Fibroblast of lung (primary cell): Measurements from ENCODE around the gene EID2B. TPM values are rescaled to one million over a fixed set of nuclear protein-coding genes. Genes with fewer than 3 reads are reported as not detected.

Source experiments
- DNase-seq, 2 donors: peaks; one replicate each; pipeline versions ENCODE4 v3.0.0 to v3.0.0-alpha.2; 2010; ENCODE audit warnings: low read depth in 2 of 2
- H2AFZ ChIP-seq: 2 replicates; pipeline ENCODE4 v1.5.1; 2012; ENCODE audit warnings: low read length, control low read depth, inconsistent platforms
- H3K27ac ChIP-seq: 2 replicates; pipeline ENCODE4 v1.5.1; 2011; ENCODE audit warnings: low read length, control low read depth; ENCODE audit not compliant: insufficient read depth
- H3K27me3 ChIP-seq: 2 replicates; pipeline ENCODE4 v1.5.1; 2011; ENCODE audit warnings: mild to moderate bottlenecking, low read length; ENCODE audit not compliant: control insufficient read depth, insufficient read depth
- H3K36me3 ChIP-seq: 2 replicates; pipeline ENCODE4 v1.5.1; 2011; ENCODE audit warnings: low read length; ENCODE audit not compliant: control insufficient read depth, insufficient read depth
- H3K4me1 ChIP-seq: 2 replicates; pipeline ENCODE4 v1.5.1; 2011; ENCODE audit warnings: low read length; ENCODE audit not compliant: control insufficient read depth, insufficient read depth; ENCODE audit errors: extremely low read depth
- H3K4me2 ChIP-seq: 2 replicates; pipeline ENCODE4 v1.5.1; 2011; ENCODE audit warnings: low read length, control low read depth; ENCODE audit not compliant: insufficient read depth; ENCODE audit errors: extremely low read depth
- H3K4me3 ChIP-seq, 4 experiments: fragments of 200-600 bp in 1 of 4; sonication (generic) in 1 of 4; replicated peaks in 1 of 4; 2 replicates each; pipeline ENCODE4 v1.5.1; 2011 to 2016; ENCODE audit warnings: low read length in 4 of 4, low read depth in 3 of 4, mild to moderate bottlenecking in 3 of 4, control low read depth in 2 of 4, inconsistent platforms in 1 of 4, mixed read lengths in 1 of 4; ENCODE audit not compliant: insufficient read depth in 1 of 4; ENCODE audit errors: control extremely low read depth in 1 of 4
- H3K79me2 ChIP-seq: 2 replicates; pipeline ENCODE4 v1.5.1; 2012; ENCODE audit warnings: mild to moderate bottlenecking, low read length, inconsistent platforms; ENCODE audit not compliant: control insufficient read depth, insufficient read depth
- H3K9ac ChIP-seq: 2 replicates; pipeline ENCODE4 v1.5.1; 2011; ENCODE audit warnings: mild to moderate bottlenecking, low read length, control low read depth; ENCODE audit not compliant: insufficient read depth
- H3K9me3 ChIP-seq: 2 replicates; pipeline ENCODE4 v1.5.1; 2012; ENCODE audit warnings: low read depth, low read length; ENCODE audit not compliant: control insufficient read depth, insufficient read depth
- H4K20me1 ChIP-seq: 2 replicates; pipeline ENCODE4 v1.5.1; 2011; ENCODE audit warnings: low read length; ENCODE audit not compliant: control insufficient read depth, insufficient read depth; ENCODE audit errors: extremely low read depth
- CTCF ChIP-seq, 2 donors: IDR thresholded peaks in 1 of 2; conservative IDR thresholded peaks in 1 of 2; 1 replicate in 1 of 2; 2 replicates in 1 of 2; pipeline ENCODE4 v1.5.1; 2011 to 2012; ENCODE audit warnings: low read length in 2 of 2, control low read depth in 1 of 2, inconsistent platforms in 1 of 2, low read depth in 1 of 2, mild to moderate bottlenecking in 1 of 2
- EZH2 ChIP-seq: IDR thresholded peaks from 2 replicates; pipeline ENCODE4 v1.5.1; 2012; ENCODE audit warnings: low read length, control low read depth, mild to moderate bottlenecking; ENCODE audit errors: missing control alignments
- polyA plus RNA-seq, 2 donors: library from polyadenylated mRNA; depleted of rRNA in 1 of 2; stranded (reverse) in 1 of 2; unstranded in 1 of 2; fragments of >200 nt; gene quantifications; 2 replicates each; pipeline ENCODE4 v1.2.1, GENCODE V29; 2011 to 2012; ENCODE audit warnings: missing spikeins in 1 of 2
- total RNA-seq: library from RNA; depleted of rRNA; stranded (reverse); fragments of >200 nt; gene quantifications from 2 replicates; pipeline ENCODE4 v1.2.1, GENCODE V29; 2014

Gene EID2B
- total and polyA plus RNA-seq, 2 donors (not counting 1 experiment from before 2014, with no cell fraction given): 3.4 to 4.1 TPM

GRCh38 chr19:39517432-39517831 lies 15.2 kb downstream of the EID2B start:
- H3K9ac ChIP-seq: no peak overlapping the region
- H2AFZ ChIP-seq: no peak overlapping the region
- H3K4me1 ChIP-seq: no peaks in the 10 kb centered on the region
- H3K9me3 ChIP-seq: no peaks in the 10 kb centered on the region
- TF ChIP-seq EZH2 (no peak), CTCF (conservative IDR thresholded peaks at IDR 0.05 in 1 of 2, IDR thresholded peaks at IDR 0.05 in 1 of 2; ENCODE audit: low read depth in 1 of 2, low read length in 2 of 2) (no peak)
- H3K27ac ChIP-seq: no peak overlapping the region
- H3K36me3 ChIP-seq: no peaks in the 10 kb centered on the region
- H3K27me3 ChIP-seq: peaks cover 39% of the 10 kb centered on the region
- no peak overlapping the region for H3K4me2 ChIP-seq
- no peaks in the 10 kb centered on the region for H3K79me2 ChIP-seq
- DNase-seq: no peak
- H3K4me3 ChIP-seq: no peak overlapping the region
- H4K20me1 ChIP-seq: no peaks in the 10 kb centered on the region

DNA sequence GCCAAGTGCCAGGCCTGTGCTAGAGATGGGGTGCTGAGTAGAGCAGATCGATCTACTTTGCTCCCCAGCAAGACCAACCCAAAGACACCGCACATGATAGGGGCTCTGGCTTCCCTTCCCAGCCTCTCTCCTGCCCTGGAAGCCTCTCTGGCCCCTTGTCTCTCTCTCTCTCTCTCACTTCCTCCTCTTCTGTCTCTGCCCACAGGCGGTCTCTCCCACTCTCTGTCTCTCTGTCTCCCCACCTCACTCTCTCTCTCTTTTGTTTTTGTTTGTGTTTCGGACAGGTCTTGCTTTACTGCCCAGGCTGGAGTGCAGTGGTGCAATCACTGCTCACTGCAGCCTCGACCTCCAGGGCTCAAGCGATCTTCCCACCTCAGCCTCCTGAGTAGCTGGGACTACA lies 16.4 kb downstream of the EID2B start:
- Histone ChIP-seq H3K9me3 (no peaks in the 10 kb centered on the region), H3K9ac (no peak overlapping the region), H3K27me3 (peaks cover 44% of the 10 kb centered on the region), H3K4me2 (no peak overlapping the region), H3K4me3 (no peak overlapping the region), H3K27ac (no peak overlapping the region), H4K20me1 (no peaks in the 10 kb centered on the region), H3K4me1 (no peaks in the 10 kb centered on the region), H2AFZ (no peak overlapping the region), H3K36me3 (no peaks in the 10 kb centered on the region), H3K79me2 (no peaks in the 10 kb centered on the region)
- DNase-seq: no peak
- TF ChIP-seq CTCF (conservative IDR thresholded peaks at IDR 0.05 in 1 of 2, IDR thresholded peaks at IDR 0.05 in 1 of 2; ENCODE audit: low read depth in 1 of 2, low read length in 2 of 2): no peak
- no peak for TF ChIP-seq EZH2

DNA sequence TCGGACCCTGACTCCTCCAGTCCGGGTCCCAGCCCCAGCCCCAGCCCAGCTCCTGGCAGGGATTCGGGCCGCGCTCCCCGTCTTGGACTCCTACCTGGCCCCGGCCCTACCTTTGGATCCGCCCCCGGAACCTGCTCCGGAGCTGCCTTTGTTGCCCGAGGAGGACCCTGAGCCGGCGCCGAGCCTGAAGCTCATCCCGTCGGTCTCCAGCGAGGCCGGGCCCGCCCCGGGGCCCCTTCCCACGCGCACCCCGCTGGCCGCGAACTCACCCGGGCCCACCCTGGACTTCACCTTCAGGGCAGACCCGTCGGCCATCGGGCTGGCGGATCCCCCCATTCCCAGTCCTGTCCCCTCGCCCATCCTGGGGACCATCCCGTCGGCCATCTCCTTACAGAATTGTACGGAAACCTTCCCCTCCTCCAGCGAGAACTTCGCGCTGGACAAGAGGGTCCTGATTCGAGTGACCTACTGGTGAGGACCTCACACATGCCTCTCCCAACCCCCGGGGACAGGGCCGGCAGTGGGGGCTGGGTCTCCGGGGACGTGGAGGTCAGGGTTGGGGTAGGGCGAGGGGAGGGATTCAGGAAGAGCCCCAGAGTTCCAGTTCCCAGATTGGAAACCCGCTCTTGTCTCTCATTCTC lies 17.0 kb downstream of the EID2B start:
- Histone ChIP-seq H3K27me3 (peaks cover 44% of the 10 kb centered on the region), H3K4me2 (no peak overlapping the region)

More for the DNA sequence above, 17.0 kb downstream of the EID2B start:
- H3K9me3 ChIP-seq: no peaks in the 10 kb centered on the region
- H2AFZ ChIP-seq: no peak overlapping the region
- H3K36me3 ChIP-seq: no peaks in the 10 kb centered on the region
- H3K27ac ChIP-seq: no peak overlapping the region
- no peaks in the 10 kb centered on the region for H3K4me1 ChIP-seq
- peak overlapping the region in 1 of 4 experiments; percentile 30 for H3K4me3 ChIP-seq
- no peaks in the 10 kb centered on the region for H4K20me1 ChIP-seq
- no peak for DNase-seq
- no peak overlapping the region for H3K9ac ChIP-seq
- no peaks in the 10 kb centered on the region for H3K79me2 ChIP-seq
- TF ChIP-seq CTCF (conservative IDR thresholded peaks at IDR 0.05 in 1 of 2, IDR thresholded peaks at IDR 0.05 in 1 of 2; ENCODE audit: low read depth in 1 of 2, low read length in 2 of 2) (no peak), EZH2 (peak; percentile 93)
